Islet precursor cell (in vitro differentiated cells): ENCODE measurements around the gene MPPE1.
"Not testable (repeated sequence)": the region's sequence is repeated elsewhere in the genome, so short reads cannot be mapped to it uniquely, and the experiment has no call there.

ENCODE experiments used
- DNase-seq: peaks from one replicate; pipeline ENCODE4 v3.0.0-alpha.2; 2018

Gene MPPE1

GRCh38 chr18:11908182-11909060 lies at the start of gene MPPE1:
TSS of gene MPPE1 (minus strand) at chr18:11908317. CDS start at chr18:11897264, 11,053 bp downstream.
- DNase-seq: peak; percentile 93

GRCh38 chr18:11957636-11958035 lies 49.5 kb upstream of the MPPE1 start:
- DNase-seq: no peak

- peak; percentile 90 for DNase-seq
Observed at GRCh38 chr18:11956371-11957308, 48.5 kb upstream of the MPPE1 start.

GRCh38 chr18:11955239-11956029 lies 47.3 kb upstream of the MPPE1 start:
- peak; percentile 93 for DNase-seq

- DNase-seq: no peak
Observed at GRCh38 chr18:11953113-11953512, 45.0 kb upstream of the MPPE1 start.

- peak; percentile 80 for DNase-seq
Observed at GRCh38 chr18:11951390-11951851, 43.3 kb upstream of the MPPE1 start.

GRCh38 chr18:11950824-11951223 lies 42.7 kb upstream of the MPPE1 start:
- no peak for DNase-seq

- DNase-seq: no peak
Observed at GRCh38 chr18:11948852-11949523, 40.9 kb upstream of the MPPE1 start.

GRCh38 chr18:11947214-11948191 lies 39.4 kb upstream of the MPPE1 start:
- DNase-seq: peak; percentile 97

GRCh38 chr18:11946756-11947155 lies 38.6 kb upstream of the MPPE1 start:
- no peak for DNase-seq

- not testable (repeated sequence) for DNase-seq
Observed at GRCh38 chr18:11945834-11946659, 37.9 kb upstream of the MPPE1 start.

GRCh38 chr18:11944786-11945185 lies 36.7 kb upstream of the MPPE1 start:
- DNase-seq: no peak

- DNase-seq: no peak
Observed at GRCh38 chr18:11944252-11944651, 36.1 kb upstream of the MPPE1 start.

- no peak for DNase-seq
Observed at GRCh38 chr18:11943551-11943950, 35.4 kb upstream of the MPPE1 start.

GRCh38 chr18:11940956-11941355 lies 32.8 kb upstream of the MPPE1 start:
- DNase-seq: no peak

GRCh38 chr18:11937874-11938478 lies 29.9 kb upstream of the MPPE1 start:
- DNase-seq: peak; percentile 75

GRCh38 chr18:11932393-11932792 lies 24.3 kb upstream of the MPPE1 start:
- no peak for DNase-seq

GRCh38 chr18:11927497-11927896 lies 19.4 kb upstream of the MPPE1 start:
- DNase-seq: peak; percentile 76

- peak; percentile 84 for DNase-seq
Observed at GRCh38 chr18:11925800-11926481, 17.8 kb upstream of the MPPE1 start.
